ENCODE measurements around the gene FARS2. TPM values are rescaled to one million over a fixed set of nuclear protein-coding genes. Genes with fewer than 3 reads are reported as not detected.

FARS2 gene
- polyA plus RNA-seq, 2 of the 4 experiments (the other 2 are of a cell fraction), result 12.9 to 17.5 TPM

DNA sequence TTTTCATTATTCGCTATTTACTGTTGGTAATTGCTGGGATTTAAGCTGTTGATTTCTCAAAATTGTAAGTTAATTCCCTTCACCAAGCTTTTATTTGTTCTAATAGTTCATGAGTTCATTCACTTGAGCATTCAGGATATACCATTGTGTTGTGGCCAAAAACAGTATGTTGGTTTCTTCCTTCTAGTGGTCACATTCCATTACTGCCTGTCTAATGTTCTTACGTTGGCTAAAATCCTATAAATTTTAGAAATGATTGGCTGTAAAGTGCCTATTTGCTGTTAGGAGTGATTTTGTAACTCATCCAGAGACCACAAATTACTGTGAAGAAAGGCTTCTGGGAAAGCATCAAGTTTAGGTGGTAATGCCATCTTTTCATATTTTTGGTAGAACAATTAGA is 76.3 kb downstream of the FARS2 start:
- Histone ChIP-seq H3K4me3 (no peak overlapping the region), H3K4me1 (0 out of 3 replicates have a peak, but pooled peaks cover 8% of the 10 kb centered on the region), H3K27ac (no peak overlapping the region), H3K4me2 (no peak overlapping the region), H3K9me3 (no peaks in the 10 kb centered on the region)
- WGBS (ENCODE audit: missing lambda C conversion rate), result 75% methylated on average over 2 of the region's 2 CpGs
- ChIA-PET POLR2A (no interaction called here), CTCF (no interaction called here)
- FAIRE-seq (no peak), ATAC-seq (no peak), DNase-seq (ENCODE audit: low read depth in 1 of 2, low spot score in 1 of 2) (no peak)
- TF ChIP-seq POLR2A (IDR thresholded peaks at IDR 0.05; ENCODE audit: low read length) (no peak), NFE2L2 (conservative IDR thresholded peaks at IDR 0.05; ENCODE audit: low read length) (no peak), MAFK (IDR thresholded peaks at IDR 0.05; ENCODE audit: partially characterized antibody) (no peak), ESRRA (IDR thresholded peaks at IDR 0.05; ENCODE audit: borderline replicate concordance, low read length) (no peak), JUN (IDR thresholded peaks at IDR 0.05) (no peak)

DNA sequence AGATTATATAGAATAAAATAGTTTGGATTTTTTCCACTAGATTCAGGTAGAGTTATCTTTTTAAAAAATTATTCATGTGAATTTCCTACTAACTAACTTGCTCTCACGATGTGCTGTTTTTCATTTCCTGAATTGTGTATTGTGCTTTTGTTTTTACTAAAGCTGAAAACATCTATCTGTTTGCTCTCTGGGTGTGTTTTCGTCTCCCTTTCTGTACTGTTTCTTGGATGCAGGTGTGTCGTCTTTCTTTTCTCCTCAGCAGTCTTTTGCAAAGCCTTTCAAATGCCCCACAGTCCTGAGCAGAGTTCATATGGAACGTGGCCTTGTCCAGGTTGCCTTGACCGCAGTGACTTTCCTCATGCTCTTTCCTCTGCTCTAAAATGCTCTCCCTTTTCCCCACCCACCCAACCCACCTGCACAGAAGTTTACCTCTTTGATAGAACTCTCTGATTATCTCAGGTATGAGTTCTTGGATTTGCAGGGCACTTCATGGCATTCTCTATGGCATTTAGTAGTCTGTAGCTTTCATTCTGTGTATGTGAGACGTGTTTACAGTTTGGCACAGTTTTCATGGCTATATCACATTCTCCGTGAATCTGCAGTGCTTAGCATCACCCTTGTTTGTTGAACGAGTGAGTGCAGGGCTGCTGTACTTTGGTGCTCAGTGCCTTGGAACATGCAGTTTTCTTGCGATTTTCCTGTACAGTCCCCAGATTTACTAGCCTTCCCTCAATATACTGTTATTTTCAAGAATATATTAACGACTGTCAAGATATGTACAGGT is 77.1 kb downstream of the FARS2 start:
- H3K9me3 ChIP-seq, result no peaks in the 10 kb centered on the region
- no peak overlapping the region for H3K4me2 ChIP-seq
- 79% methylated on average over 10 of the region's 10 CpGs for WGBS (ENCODE audit: missing lambda C conversion rate)
- TF ChIP-seq MAZ (IDR thresholded peaks at IDR 0.05; ENCODE audit: borderline replicate concordance, low read depth, low read length), result no peak
- TF ChIP-seq, protein P1, sequence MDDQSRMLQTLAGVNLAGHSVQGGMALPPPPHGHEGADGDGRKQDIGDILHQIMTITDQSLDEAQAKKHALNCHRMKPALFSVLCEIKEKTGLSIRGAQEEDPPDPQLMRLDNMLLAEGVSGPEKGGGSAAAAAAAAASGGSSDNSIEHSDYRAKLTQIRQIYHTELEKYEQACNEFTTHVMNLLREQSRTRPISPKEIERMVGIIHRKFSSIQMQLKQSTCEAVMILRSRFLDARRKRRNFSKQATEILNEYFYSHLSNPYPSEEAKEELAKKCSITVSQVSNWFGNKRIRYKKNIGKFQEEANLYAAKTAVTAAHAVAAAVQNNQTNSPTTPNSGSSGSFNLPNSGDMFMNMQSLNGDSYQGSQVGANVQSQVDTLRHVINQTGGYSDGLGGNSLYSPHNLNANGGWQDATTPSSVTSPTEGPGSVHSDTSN (IDR thresholded peaks at IDR 0.05), result no peak
- no peak for TF ChIP-seq TFCP2L1 (CRISPR knock-in tag; IDR thresholded peaks at IDR 0.05)
- TF ChIP-seq RAD21 (conservative IDR thresholded peaks at IDR 0.05 in 1 of 2, IDR thresholded peaks at IDR 0.05 in 1 of 2), result no peak
- TF ChIP-seq HOXB5 (CRISPR knock-in tag; IDR thresholded peaks at IDR 0.05), result no peak
- no peak for TF ChIP-seq ESRRA (IDR thresholded peaks at IDR 0.05; ENCODE audit: borderline replicate concordance, low read length)
- TF ChIP-seq JUNB (IDR thresholded peaks at IDR 0.05), result no peak
- TF ChIP-seq, protein P2, sequence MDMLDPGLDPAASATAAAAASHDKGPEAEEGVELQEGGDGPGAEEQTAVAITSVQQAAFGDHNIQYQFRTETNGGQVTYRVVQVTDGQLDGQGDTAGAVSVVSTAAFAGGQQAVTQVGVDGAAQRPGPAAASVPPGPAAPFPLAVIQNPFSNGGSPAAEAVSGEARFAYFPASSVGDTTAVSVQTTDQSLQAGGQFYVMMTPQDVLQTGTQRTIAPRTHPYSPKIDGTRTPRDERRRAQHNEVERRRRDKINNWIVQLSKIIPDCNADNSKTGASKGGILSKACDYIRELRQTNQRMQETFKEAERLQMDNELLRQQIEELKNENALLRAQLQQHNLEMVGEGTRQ (IDR thresholded peaks at IDR 0.05), result no peak
- no peak for TF ChIP-seq ZNF302 (CRISPR knock-in tag; IDR thresholded peaks at IDR 0.05)
- TF ChIP-seq, protein P3, sequence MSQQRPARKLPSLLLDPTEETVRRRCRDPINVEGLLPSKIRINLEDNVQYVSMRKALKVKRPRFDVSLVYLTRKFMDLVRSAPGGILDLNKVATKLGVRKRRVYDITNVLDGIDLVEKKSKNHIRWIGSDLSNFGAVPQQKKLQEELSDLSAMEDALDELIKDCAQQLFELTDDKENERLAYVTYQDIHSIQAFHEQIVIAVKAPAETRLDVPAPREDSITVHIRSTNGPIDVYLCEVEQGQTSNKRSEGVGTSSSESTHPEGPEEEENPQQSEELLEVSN (IDR thresholded peaks at IDR 0.05; ENCODE audit: borderline replicate concordance, low read depth), result no peak
- CTCF ChIA-PET, result no interaction called here
- ATAC-seq (no peak), DNase-seq (ENCODE audit: low read depth in 1 of 2, low spot score in 1 of 2) (no peak), FAIRE-seq (no peak)
- H3K4me1 ChIP-seq, result 0 out of 3 replicates have a peak, but pooled peaks cover 6% of the 10 kb centered on the region
- POLR2A ChIA-PET, result no interaction called here
- H3K4me3 ChIP-seq, result no peak overlapping the region
- no peak overlapping the region for H3K27ac ChIP-seq

DNA sequence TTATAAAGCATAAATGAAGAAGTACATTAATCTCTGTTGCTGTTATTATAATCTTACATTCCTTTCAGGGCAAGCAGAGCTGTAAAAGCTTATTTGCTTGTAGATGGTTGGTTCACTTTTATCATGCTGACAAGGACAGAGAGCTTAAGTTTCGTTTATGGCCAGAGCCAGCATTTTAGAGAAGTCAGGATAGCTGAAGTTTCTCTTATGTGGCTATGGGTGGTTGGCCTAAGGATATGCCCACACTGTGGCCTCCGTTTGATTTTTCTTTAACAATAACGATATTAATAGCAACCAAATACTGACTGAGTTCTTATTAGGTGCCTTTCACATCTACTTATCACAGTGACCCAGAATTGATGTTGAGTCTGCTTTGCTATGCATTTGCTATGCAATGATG is 78.5 kb downstream of the FARS2 start:
- DNase-seq (ENCODE audit: low read depth in 1 of 2, low spot score in 1 of 2) (no peak), FAIRE-seq (no peak), ATAC-seq (no peak)
- Histone ChIP-seq H3K27ac (no peak overlapping the region), H3K4me1 (no peaks in the 10 kb centered on the region), H3K9me3 (no peaks in the 10 kb centered on the region), H3K4me3 (no peak overlapping the region), H3K4me2 (no peak overlapping the region)
- CTCF ChIA-PET, result no interaction called here
- WGBS (ENCODE audit: missing lambda C conversion rate), result 75% methylated on average over 3 of the region's 3 CpGs
- POLR2A ChIA-PET, result no interaction called here
- TF ChIP-seq HOXB13 (CRISPR knock-in tag; IDR thresholded peaks at IDR 0.05; ENCODE audit: low read depth) (no peak), FOSB (CRISPR knock-in tag; IDR thresholded peaks at IDR 0.05) (no peak), RAD21 (conservative IDR thresholded peaks at IDR 0.05 in 1 of 2, IDR thresholded peaks at IDR 0.05 in 1 of 2) (no peak), GATA3 (IDR thresholded peaks at IDR 0.05; ENCODE audit: borderline replicate concordance) (no peak), PHF8 (IDR thresholded peaks at IDR 0.05; ENCODE audit: borderline replicate concordance, low read depth) (no peak), ZC3H11A (IDR thresholded peaks at IDR 0.05) (no peak), RCOR1 (IDR thresholded peaks at IDR 0.05; ENCODE audit: low read depth, low read length) (no peak), EP300 (IDR thresholded peaks at IDR 0.05) (no peak), SMC3 (IDR thresholded peaks at IDR 0.05) (no peak), ESRRA (IDR thresholded peaks at IDR 0.05; ENCODE audit: borderline replicate concordance, low read length) (no peak), JUN (IDR thresholded peaks at IDR 0.05) (no peak), CHD2 (IDR thresholded peaks at IDR 0.05; ENCODE audit: low read length, partially characterized antibody) (no peak), MAZ (IDR thresholded peaks at IDR 0.05; ENCODE audit: borderline replicate concordance, low read depth, low read length) (no peak), NFE2L2 (conservative IDR thresholded peaks at IDR 0.05; ENCODE audit: low read length) (no peak), SREBF2 (IDR thresholded peaks at IDR 0.05) (no peak)
- TF ChIP-seq, protein P4, sequence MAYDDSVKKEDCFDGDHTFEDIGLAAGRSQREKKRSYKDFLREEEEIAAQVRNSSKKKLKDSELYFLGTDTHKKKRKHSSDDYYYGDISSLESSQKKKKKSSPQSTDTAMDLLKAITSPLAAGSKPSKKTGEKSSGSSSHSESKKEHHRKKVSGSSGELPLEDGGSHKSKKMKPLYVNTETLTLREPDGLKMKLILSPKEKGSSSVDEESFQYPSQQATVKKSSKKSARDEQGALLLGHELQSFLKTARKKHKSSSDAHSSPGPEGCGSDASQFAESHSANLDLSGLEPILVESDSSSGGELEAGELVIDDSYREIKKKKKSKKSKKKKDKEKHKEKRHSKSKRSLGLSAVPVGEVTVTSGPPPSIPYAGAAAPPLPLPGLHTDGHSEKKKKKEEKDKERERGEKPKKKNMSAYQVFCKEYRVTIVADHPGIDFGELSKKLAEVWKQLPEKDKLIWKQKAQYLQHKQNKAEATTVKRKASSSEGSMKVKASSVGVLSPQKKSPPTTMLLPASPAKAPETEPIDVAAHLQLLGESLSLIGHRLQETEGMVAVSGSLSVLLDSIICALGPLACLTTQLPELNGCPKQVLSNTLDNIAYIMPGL (CRISPR knock-in tag; IDR thresholded peaks at IDR 0.05; ENCODE audit: borderline replicate concordance), result no peak
- TF ChIP-seq, protein P5, sequence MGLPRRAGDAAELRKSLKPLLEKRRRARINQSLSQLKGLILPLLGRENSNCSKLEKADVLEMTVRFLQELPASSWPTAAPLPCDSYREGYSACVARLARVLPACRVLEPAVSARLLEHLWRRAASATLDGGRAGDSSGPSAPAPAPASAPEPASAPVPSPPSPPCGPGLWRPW (IDR thresholded peaks at IDR 0.05), result no peak

Measured in A549 (cell line).